Fibroblast of lung (primary cell): ENCODE measurements around the gene PIK3R2. TPM values are rescaled to one million over a fixed set of nuclear protein-coding genes. Genes with fewer than 3 reads are reported as not detected.

ENCODE experiments used
- DNase-seq, 2 donors: peaks; one replicate each; pipeline versions ENCODE4 v3.0.0 to v3.0.0-alpha.2; 2010; ENCODE audit warnings: low read depth in 2 of 2
- H2AFZ ChIP-seq: 2 replicates; pipeline ENCODE4 v1.5.1; 2012; ENCODE audit warnings: low read length, control low read depth, inconsistent platforms
- H3K27ac ChIP-seq: 2 replicates; pipeline ENCODE4 v1.5.1; 2011; ENCODE audit warnings: low read length, control low read depth; ENCODE audit not compliant: insufficient read depth
- H3K27me3 ChIP-seq: 2 replicates; pipeline ENCODE4 v1.5.1; 2011; ENCODE audit warnings: mild to moderate bottlenecking, low read length; ENCODE audit not compliant: control insufficient read depth, insufficient read depth
- H3K36me3 ChIP-seq: 2 replicates; pipeline ENCODE4 v1.5.1; 2011; ENCODE audit warnings: low read length; ENCODE audit not compliant: control insufficient read depth, insufficient read depth
- H3K4me1 ChIP-seq: 2 replicates; pipeline ENCODE4 v1.5.1; 2011; ENCODE audit warnings: low read length; ENCODE audit not compliant: control insufficient read depth, insufficient read depth; ENCODE audit errors: extremely low read depth
- H3K4me2 ChIP-seq: 2 replicates; pipeline ENCODE4 v1.5.1; 2011; ENCODE audit warnings: low read length, control low read depth; ENCODE audit not compliant: insufficient read depth; ENCODE audit errors: extremely low read depth
- H3K4me3 ChIP-seq, 4 experiments: fragments of 200-600 bp in 1 of 4; sonication (generic) in 1 of 4; replicated peaks in 1 of 4; 2 replicates each; pipeline ENCODE4 v1.5.1; 2011 to 2016; ENCODE audit warnings: low read length in 4 of 4, low read depth in 3 of 4, mild to moderate bottlenecking in 3 of 4, control low read depth in 2 of 4, inconsistent platforms in 1 of 4, mixed read lengths in 1 of 4; ENCODE audit not compliant: insufficient read depth in 1 of 4; ENCODE audit errors: control extremely low read depth in 1 of 4
- H3K79me2 ChIP-seq: 2 replicates; pipeline ENCODE4 v1.5.1; 2012; ENCODE audit warnings: mild to moderate bottlenecking, low read length, inconsistent platforms; ENCODE audit not compliant: control insufficient read depth, insufficient read depth
- H3K9ac ChIP-seq: 2 replicates; pipeline ENCODE4 v1.5.1; 2011; ENCODE audit warnings: mild to moderate bottlenecking, low read length, control low read depth; ENCODE audit not compliant: insufficient read depth
- H3K9me3 ChIP-seq: 2 replicates; pipeline ENCODE4 v1.5.1; 2012; ENCODE audit warnings: low read depth, low read length; ENCODE audit not compliant: control insufficient read depth, insufficient read depth
- H4K20me1 ChIP-seq: 2 replicates; pipeline ENCODE4 v1.5.1; 2011; ENCODE audit warnings: low read length; ENCODE audit not compliant: control insufficient read depth, insufficient read depth; ENCODE audit errors: extremely low read depth
- EZH2 ChIP-seq: IDR thresholded peaks from 2 replicates; pipeline ENCODE4 v1.5.1; 2012; ENCODE audit warnings: low read length, control low read depth, mild to moderate bottlenecking; ENCODE audit errors: missing control alignments
- polyA plus RNA-seq, 2 donors: library from polyadenylated mRNA; depleted of rRNA in 1 of 2; stranded (reverse) in 1 of 2; unstranded in 1 of 2; fragments of >200 nt; gene quantifications; 2 replicates each; pipeline ENCODE4 v1.2.1, GENCODE V29; 2011 to 2012; ENCODE audit warnings: missing spikeins in 1 of 2
- total RNA-seq: library from RNA; depleted of rRNA; stranded (reverse); fragments of >200 nt; gene quantifications from 2 replicates; pipeline ENCODE4 v1.2.1, GENCODE V29; 2014
- TF ChIP-seq, protein P1 (sequence below), 2 donors: IDR thresholded peaks in 1 of 2; conservative IDR thresholded peaks in 1 of 2; 1 replicate in 1 of 2; 2 replicates in 1 of 2; pipeline ENCODE4 v1.5.1; 2011 to 2012; ENCODE audit warnings: low read length in 2 of 2, control low read depth in 1 of 2, inconsistent platforms in 1 of 2, low read depth in 1 of 2, mild to moderate bottlenecking in 1 of 2

PIK3R2 gene
- total and polyA plus RNA-seq, 2 donors (not counting 1 experiment from before 2014, with no cell fraction given), result 10.1 to 18.4 TPM

DNA sequence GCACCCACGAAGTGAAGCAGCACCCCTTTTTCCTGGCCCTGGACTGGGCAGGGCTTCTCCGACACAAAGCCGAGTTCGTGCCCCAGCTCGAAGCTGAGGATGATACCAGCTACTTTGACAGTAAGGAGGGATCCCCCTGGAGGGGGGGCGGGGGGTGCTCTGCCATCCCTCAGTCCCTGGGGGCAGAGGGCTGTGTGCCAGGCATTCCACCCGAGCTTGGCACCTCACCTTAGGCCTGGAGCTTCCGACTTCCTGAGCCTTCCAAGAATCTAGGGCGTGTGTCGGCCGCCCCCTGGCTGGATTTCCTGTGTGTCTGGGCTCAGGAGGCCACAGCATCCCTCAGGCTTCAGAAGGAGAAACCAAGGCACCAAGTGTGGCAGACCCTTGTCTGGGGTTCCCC, 15.7 kb upstream of the PIK3R2 start:
- H2AFZ ChIP-seq, result no peak overlapping the region
- no peak overlapping the region for H3K4me3 ChIP-seq
- no peaks in the 10 kb centered on the region for H3K4me1 ChIP-seq
- no peak overlapping the region for H3K9ac ChIP-seq
- H3K4me2 ChIP-seq, result no peak overlapping the region
- peaks cover 4% of the 10 kb centered on the region for H3K36me3 ChIP-seq
- TF ChIP-seq EZH2, result no peak
- TF ChIP-seq, protein P1, sequence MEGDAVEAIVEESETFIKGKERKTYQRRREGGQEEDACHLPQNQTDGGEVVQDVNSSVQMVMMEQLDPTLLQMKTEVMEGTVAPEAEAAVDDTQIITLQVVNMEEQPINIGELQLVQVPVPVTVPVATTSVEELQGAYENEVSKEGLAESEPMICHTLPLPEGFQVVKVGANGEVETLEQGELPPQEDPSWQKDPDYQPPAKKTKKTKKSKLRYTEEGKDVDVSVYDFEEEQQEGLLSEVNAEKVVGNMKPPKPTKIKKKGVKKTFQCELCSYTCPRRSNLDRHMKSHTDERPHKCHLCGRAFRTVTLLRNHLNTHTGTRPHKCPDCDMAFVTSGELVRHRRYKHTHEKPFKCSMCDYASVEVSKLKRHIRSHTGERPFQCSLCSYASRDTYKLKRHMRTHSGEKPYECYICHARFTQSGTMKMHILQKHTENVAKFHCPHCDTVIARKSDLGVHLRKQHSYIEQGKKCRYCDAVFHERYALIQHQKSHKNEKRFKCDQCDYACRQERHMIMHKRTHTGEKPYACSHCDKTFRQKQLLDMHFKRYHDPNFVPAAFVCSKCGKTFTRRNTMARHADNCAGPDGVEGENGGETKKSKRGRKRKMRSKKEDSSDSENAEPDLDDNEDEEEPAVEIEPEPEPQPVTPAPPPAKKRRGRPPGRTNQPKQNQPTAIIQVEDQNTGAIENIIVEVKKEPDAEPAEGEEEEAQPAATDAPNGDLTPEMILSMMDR (conservative IDR thresholded peaks at IDR 0.05 in 1 of 2, IDR thresholded peaks at IDR 0.05 in 1 of 2; ENCODE audit: low read depth in 1 of 2, low read length in 2 of 2), result no peak
- H4K20me1 ChIP-seq, result no peaks in the 10 kb centered on the region
- H3K79me2 ChIP-seq, result no peaks in the 10 kb centered on the region
- H3K9me3 ChIP-seq, result no peaks in the 10 kb centered on the region
- no peak for DNase-seq
- H3K27me3 ChIP-seq, result no peaks in the 10 kb centered on the region
- no peak overlapping the region for H3K27ac ChIP-seq

GRCh38 chr19:18137657-18138339, 15.2 kb upstream of the PIK3R2 start:
- no peak overlapping the region for H3K27ac ChIP-seq
- H3K27me3 ChIP-seq, result no peaks in the 10 kb centered on the region
- no peaks in the 10 kb centered on the region for H3K9me3 ChIP-seq
- no peaks in the 10 kb centered on the region for H3K4me1 ChIP-seq
- peaks cover 4% of the 10 kb centered on the region for H3K36me3 ChIP-seq
- no peaks in the 10 kb centered on the region for H3K79me2 ChIP-seq
- no peaks in the 10 kb centered on the region for H4K20me1 ChIP-seq
- H3K9ac ChIP-seq, result no peak overlapping the region
- no peak for TF ChIP-seq EZH2
- TF ChIP-seq, protein P1 (conservative IDR thresholded peaks at IDR 0.05 in 1 of 2, IDR thresholded peaks at IDR 0.05 in 1 of 2; ENCODE audit: low read depth in 1 of 2, low read length in 2 of 2), result no peak
- no peak for DNase-seq
- no peak overlapping the region for H2AFZ ChIP-seq
- H3K4me3 ChIP-seq, result no peak overlapping the region
- no peak overlapping the region for H3K4me2 ChIP-seq

DNA sequence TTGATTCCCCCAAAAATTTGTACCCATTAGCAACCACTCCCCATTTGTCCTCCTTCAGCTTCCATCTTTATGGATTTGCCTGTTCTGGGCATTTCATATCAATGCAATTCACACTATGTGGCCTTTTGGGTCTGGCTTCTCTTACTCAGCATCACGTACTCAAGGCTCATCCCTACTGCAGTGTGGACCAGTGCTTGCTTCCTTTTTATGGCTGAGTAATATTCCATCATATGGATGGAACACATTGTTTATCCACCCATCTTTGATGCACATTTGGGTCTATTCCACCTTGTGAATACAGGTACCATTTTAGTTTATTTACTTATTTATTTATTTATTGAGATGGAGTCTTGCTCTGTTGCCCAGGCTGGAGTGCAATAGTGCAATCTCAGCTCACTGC, 12.5 kb upstream of the PIK3R2 start:
- TF ChIP-seq EZH2, result no peak
- Histone ChIP-seq H3K4me2 (no peak overlapping the region), H4K20me1 (no peaks in the 10 kb centered on the region), H3K36me3 (peaks cover 10% of the 10 kb centered on the region), H2AFZ (no peak overlapping the region), H3K27ac (no peak overlapping the region), H3K4me1 (no peaks in the 10 kb centered on the region), H3K27me3 (no peaks in the 10 kb centered on the region), H3K79me2 (no peaks in the 10 kb centered on the region), H3K4me3 (no peak overlapping the region), H3K9me3 (no peaks in the 10 kb centered on the region), H3K9ac (no peak overlapping the region)
- no peak for DNase-seq
